HL-60 (cell line): ENCODE measurements around the gene NR3C2.
"Not testable (repeated sequence)": the region's sequence is repeated elsewhere in the genome, so short reads cannot be mapped to it uniquely, and the experiment has no call there.

Experiments used
- DNase-seq, 2 experiments: peaks; one replicate each; pipeline ENCODE4 v3.0.0-alpha.2; 2010 to 2020; ENCODE audit warnings: low read depth in 1 of 2, low spot score in 1 of 2
- H3K27ac ChIP-seq: fragments of 250-450 bp; sonication (Bioruptor Pico); replicated peaks from 2 replicates; pipeline ENCODE4 v1.5.1; 2020; ENCODE audit warnings: mild to moderate bottlenecking, moderate library complexity
- H3K27me3 ChIP-seq: fragments of 250-450 bp; sonication (Bioruptor Pico); 2 replicates; pipeline ENCODE4 v1.5.1; 2021; ENCODE audit warnings: mild to moderate bottlenecking, moderate library complexity; ENCODE audit not compliant: insufficient read depth, poor library complexity, severe bottlenecking
- H3K4me3 ChIP-seq: replicated peaks from 2 replicates; pipeline ENCODE4 v1.5.1; 2011; ENCODE audit warnings: mild to moderate bottlenecking, control low read depth, low read length; ENCODE audit not compliant: insufficient read depth
- CTCF ChIP-seq: IDR thresholded peaks from one replicate; pipeline ENCODE4 v1.5.1; 2011; ENCODE audit warnings: low read length, control low read depth, inconsistent platforms; ENCODE audit not compliant: insufficient read depth
- GABPA ChIP-seq: IDR thresholded peaks from 2 replicates; pipeline ENCODE4 v1.6.1; 2012; ENCODE audit warnings: low read depth
- POLR2AphosphoS5 ChIP-seq: IDR thresholded peaks from 2 replicates; pipeline ENCODE4 v1.6.1; 2012; ENCODE audit warnings: low read depth
- REST ChIP-seq: IDR thresholded peaks from 2 replicates; pipeline ENCODE4 v1.6.1; 2012; ENCODE audit warnings: low read depth; ENCODE audit not compliant: insufficient replicate concordance
- SPI1 ChIP-seq: IDR thresholded peaks from 2 replicates; pipeline ENCODE4 v1.6.1; 2012; ENCODE audit warnings: low read depth, mild to moderate bottlenecking, borderline replicate concordance

NR3C2 gene

GRCh38 chr4:148090503-148091476, 351.4 kb downstream of the NR3C2 start:
- no peak for DNase-seq
- H3K27ac ChIP-seq = no peak overlapping the region
- H3K27me3 ChIP-seq = no peaks in the 10 kb centered on the region
- TF ChIP-seq CTCF = no peak
- no peak for TF ChIP-seq POLR2AphosphoS5
- TF ChIP-seq GABPA = no peak
- no peak for TF ChIP-seq REST
- no peak for TF ChIP-seq SPI1
- H3K4me3 ChIP-seq = no peak overlapping the region

GRCh38 chr4:148090029-148090428, 352.2 kb downstream of the NR3C2 start:
- DNase-seq = no peak
- Histone ChIP-seq H3K27ac (no peak overlapping the region), H3K4me3 (no peak overlapping the region), H3K27me3 (no peaks in the 10 kb centered on the region)
- TF ChIP-seq SPI1 (no peak), GABPA (no peak), CTCF (no peak), REST (no peak)

- no peaks in the 10 kb centered on the region for H3K27me3 ChIP-seq
- no peak for DNase-seq
- TF ChIP-seq POLR2AphosphoS5 (no peak), REST (no peak), CTCF (no peak), SPI1 (no peak), GABPA (no peak)
- no peak overlapping the region for H3K27ac ChIP-seq
- no peak overlapping the region for H3K4me3 ChIP-seq
Measured at GRCh38 chr4:148089624-148090023, 352.6 kb downstream of the NR3C2 start.

- not testable (repeated sequence) for H3K4me3 ChIP-seq, H3K27me3 ChIP-seq, H3K27ac ChIP-seq, DNase-seq
Measured at GRCh38 chr4:148083073-148083472, 359.1 kb downstream of the NR3C2 start.
